KMS-11 (cell line): Measurements from ENCODE around the gene KBTBD4.

Source experiments
- H2AFZ ChIP-seq: fragments of 200-600 bp; sonication (generic); 2 replicates; pipeline ENCODE4 v1.6.1; 2016; ENCODE audit warnings: antibody characterized with exemption, mixed run types, low read depth
- H3K27ac ChIP-seq: fragments of 200-600 bp; sonication (generic); 2 replicates; pipeline ENCODE4 v1.6.1; 2016; ENCODE audit warnings: mild to moderate bottlenecking, mixed run types
- H3K27me3 ChIP-seq: fragments of 200-600 bp; sonication (generic); 2 replicates; pipeline ENCODE4 v1.6.1; 2017; ENCODE audit warnings: mild to moderate bottlenecking, low read depth, mixed run types, moderate library complexity; ENCODE audit not compliant: insufficient read depth
- H3K36me3 ChIP-seq: fragments of 200-600 bp; sonication (generic); 2 replicates; pipeline ENCODE4 v1.6.1; 2017; ENCODE audit warnings: mild to moderate bottlenecking, mixed run types; ENCODE audit not compliant: insufficient read depth
- H3K4me1 ChIP-seq: fragments of 200-600 bp; sonication (generic); 2 replicates; pipeline ENCODE4 v1.6.1; 2016; ENCODE audit warnings: mild to moderate bottlenecking, low read depth, mixed run types; ENCODE audit not compliant: poor library complexity, severe bottlenecking
- H3K4me2 ChIP-seq: fragments of 200-600 bp; sonication (generic); 2 replicates; pipeline ENCODE4 v1.7.0; 2016; ENCODE audit warnings: mild to moderate bottlenecking, mixed run types
- H3K4me3 ChIP-seq: fragments of 200-600 bp; sonication (generic); IDR thresholded peaks from 2 replicates; pipeline ENCODE4 v1.6.1; 2017; ENCODE audit warnings: low read depth, low read length, mixed read lengths; ENCODE audit not compliant: insufficient read depth
- H3K79me2 ChIP-seq: fragments of 200-600 bp; sonication (generic); 2 replicates; pipeline ENCODE4 v1.6.1; 2016; ENCODE audit warnings: low read depth, mixed run types; ENCODE audit not compliant: insufficient read depth
- H3K9ac ChIP-seq: fragments of 200-600 bp; sonication (generic); 2 replicates; pipeline ENCODE4 v1.6.1; 2016; ENCODE audit warnings: mild to moderate bottlenecking, mixed run types
- H4K20me1 ChIP-seq: fragments of 200-600 bp; sonication (generic); 2 replicates; pipeline ENCODE4 v1.6.1; 2016; ENCODE audit warnings: mild to moderate bottlenecking, mixed run types; ENCODE audit not compliant: insufficient read depth
- CTCF ChIP-seq: fragments of 200-600 bp; sonication (generic); conservative IDR thresholded peaks from 2 replicates; pipeline ENCODE4 v1.6.1; 2017; ENCODE audit warnings: low read depth, mild to moderate bottlenecking, antibody characterized with exemption, low read length, moderate library complexity, mixed read lengths

The KBTBD4 gene

GRCh38 chr11:47593934-47594855 lies 15.4 kb upstream of the KBTBD4 start, which contains the start of gene C1QTNF4:
Gene C1QTNF4 (minus strand): TSS chr11:47594411. CDS start chr11:47590810, 3,601 bp downstream.
- no peak within 1 kb of the TSS for H3K27ac ChIP-seq
- H3K79me2 ChIP-seq: no peaks in the 10 kb centered on the region
- H3K36me3 ChIP-seq: no peaks in the 10 kb centered on the region
- H3K9ac ChIP-seq: no peak within 1 kb of the TSS
- no peak for TF ChIP-seq CTCF
- H4K20me1 ChIP-seq: no peaks in the 10 kb centered on the region
- H3K4me1 ChIP-seq: no peaks in the 10 kb centered on the region
- no peak within 1 kb of the TSS for H3K4me3 ChIP-seq
- no peak within 1 kb of the TSS for H2AFZ ChIP-seq
- H3K4me2 ChIP-seq: no peak within 1 kb of the TSS
- no peaks in the 10 kb centered on the region for H3K27me3 ChIP-seq

- Histone ChIP-seq H3K4me3 (no peak overlapping the region), H3K27ac (no peak overlapping the region), H3K4me1 (no peaks in the 10 kb centered on the region), H3K27me3 (no peaks in the 10 kb centered on the region), H2AFZ (no peak overlapping the region), H3K4me2 (no peak overlapping the region), H3K36me3 (no peaks in the 10 kb centered on the region), H3K79me2 (no peaks in the 10 kb centered on the region), H3K9ac (no peak overlapping the region), H4K20me1 (no peaks in the 10 kb centered on the region)
- TF ChIP-seq CTCF: no peak
Observed at GRCh38 chr11:47593492-47593933, 14.7 kb upstream of the KBTBD4 start.

- no peak overlapping the region for H2AFZ ChIP-seq
- no peak overlapping the region for H3K9ac ChIP-seq
- H3K4me2 ChIP-seq: no peak overlapping the region
- H3K4me3 ChIP-seq: no peak overlapping the region
- no peaks in the 10 kb centered on the region for H3K79me2 ChIP-seq
- no peak for TF ChIP-seq CTCF
- no peaks in the 10 kb centered on the region for H3K4me1 ChIP-seq
- no peaks in the 10 kb centered on the region for H3K27me3 ChIP-seq
- no peak overlapping the region for H3K27ac ChIP-seq
- H4K20me1 ChIP-seq: no peaks in the 10 kb centered on the region
- no peaks in the 10 kb centered on the region for H3K36me3 ChIP-seq
Observed at GRCh38 chr11:47592970-47593369, 14.2 kb upstream of the KBTBD4 start.

GRCh38 chr11:47592251-47592650 lies 13.5 kb upstream of the KBTBD4 start:
- no peak overlapping the region for H3K4me3 ChIP-seq
- H4K20me1 ChIP-seq: no peaks in the 10 kb centered on the region
- no peaks in the 10 kb centered on the region for H3K36me3 ChIP-seq
- no peaks in the 10 kb centered on the region for H3K79me2 ChIP-seq
- no peaks in the 10 kb centered on the region for H3K27me3 ChIP-seq
- no peak overlapping the region for H3K27ac ChIP-seq
- H2AFZ ChIP-seq: no peak overlapping the region
- H3K9ac ChIP-seq: no peak overlapping the region
- H3K4me1 ChIP-seq: no peaks in the 10 kb centered on the region
- TF ChIP-seq CTCF: no peak
- H3K4me2 ChIP-seq: no peak overlapping the region
